Activated CD4-positive, CD25-positive, alpha-beta regulatory T cell treated with anti-CD3 and anti-CD28 coated beads, Interleukin-2, amount 50 U/mL, for 24 hours (primary cell): ENCODE measurements around the gene RGS14.

Source experiments
- ATAC-seq, 2 donors: fragments of 150-1000 bp; cut with Tn5 transposase; one replicate each; pipeline ENCODE4 v1.10.0; 2021; ENCODE audit warnings: mild to moderate bottlenecking in 1 of 2, moderate library complexity in 1 of 2

RGS14 gene

GRCh38 chr5:177380805-177381126, 23.0 kb downstream of the RGS14 start:
- ATAC-seq: no peak

- no peak for ATAC-seq
These were observed 24.8 kb downstream of the RGS14 start for GRCh38 chr5:177382423-177383029.

GRCh38 chr5:177383181-177383580, 25.5 kb downstream of the RGS14 start:
- no peak for ATAC-seq

- ATAC-seq: no peak
These were observed 26.4 kb downstream of the RGS14 start, which contains the start of gene SLC34A1 for GRCh38 chr5:177384134-177384533. TSS of gene SLC34A1 (plus strand) at chr5:177384434. CDS start at chr5:177385742, 1,308 bp downstream.

- ATAC-seq: no peak
These were observed 28.0 kb downstream of the RGS14 start for GRCh38 chr5:177385720-177386119.

- no peak for ATAC-seq
These were observed 28.8 kb downstream of the RGS14 start for GRCh38 chr5:177386542-177386941.

- ATAC-seq: no peak
These were observed 29.7 kb downstream of the RGS14 start for GRCh38 chr5:177387405-177387804.

GRCh38 chr5:177388521-177389052, 30.9 kb downstream of the RGS14 start:
- no peak for ATAC-seq

- ATAC-seq: peak; percentile 90
These were observed 31.8 kb downstream of the RGS14 start for GRCh38 chr5:177389241-177390169.

GRCh38 chr5:177390363-177391300, 32.9 kb downstream of the RGS14 start:
- peak; percentile 56 to 61 for ATAC-seq

GRCh38 chr5:177392765-177393164, 35.0 kb downstream of the RGS14 start:
- no peak for ATAC-seq

GRCh38 chr5:177393206-177393765, 35.6 kb downstream of the RGS14 start:
- no peak for ATAC-seq

- ATAC-seq: no peak
These were observed 36.3 kb downstream of the RGS14 start for GRCh38 chr5:177393990-177394389.

GRCh38 chr5:177396078-177396477, 38.4 kb downstream of the RGS14 start:
- no peak for ATAC-seq

GRCh38 chr5:177396807-177397206, 39.1 kb downstream of the RGS14 start:
- ATAC-seq: no peak

GRCh38 chr5:177397875-177398390, 40.2 kb downstream of the RGS14 start:
- ATAC-seq: no peak

- ATAC-seq: no peak
These were observed 42.5 kb downstream of the RGS14 start, which contains the start of gene PFN3 for GRCh38 chr5:177399997-177400868. TSS of gene PFN3 (minus strand) at chr5:177400661. CDS start at chr5:177400576, 85 bp downstream.

GRCh38 chr5:177402271-177403043, 44.7 kb downstream of the RGS14 start:
- ATAC-seq: peak; percentile 52 to 57

- peak; percentile 11 to 14 for ATAC-seq
These were observed 45.5 kb downstream of the RGS14 start for GRCh38 chr5:177403102-177403791.
